Astrocyte (in vitro differentiated cells and primary cell): ENCODE data around the gene CIT.

ENCODE experiments used
- EZH2 ChIP-seq: IDR thresholded peaks from 2 replicates; pipeline ENCODE4 v1.6.1; 2012; ENCODE audit warnings: mild to moderate bottlenecking, low read length, inconsistent platforms; ENCODE audit not compliant: insufficient read depth
- TF ChIP-seq, protein P1 (sequence below): IDR thresholded peaks from 2 replicates; pipeline ENCODE4 v1.5.1; 2011; ENCODE audit warnings: low read depth, mild to moderate bottlenecking, inconsistent platforms, low read length, moderate library complexity; ENCODE audit not compliant: insufficient read depth

- TF ChIP-seq, protein P1, sequence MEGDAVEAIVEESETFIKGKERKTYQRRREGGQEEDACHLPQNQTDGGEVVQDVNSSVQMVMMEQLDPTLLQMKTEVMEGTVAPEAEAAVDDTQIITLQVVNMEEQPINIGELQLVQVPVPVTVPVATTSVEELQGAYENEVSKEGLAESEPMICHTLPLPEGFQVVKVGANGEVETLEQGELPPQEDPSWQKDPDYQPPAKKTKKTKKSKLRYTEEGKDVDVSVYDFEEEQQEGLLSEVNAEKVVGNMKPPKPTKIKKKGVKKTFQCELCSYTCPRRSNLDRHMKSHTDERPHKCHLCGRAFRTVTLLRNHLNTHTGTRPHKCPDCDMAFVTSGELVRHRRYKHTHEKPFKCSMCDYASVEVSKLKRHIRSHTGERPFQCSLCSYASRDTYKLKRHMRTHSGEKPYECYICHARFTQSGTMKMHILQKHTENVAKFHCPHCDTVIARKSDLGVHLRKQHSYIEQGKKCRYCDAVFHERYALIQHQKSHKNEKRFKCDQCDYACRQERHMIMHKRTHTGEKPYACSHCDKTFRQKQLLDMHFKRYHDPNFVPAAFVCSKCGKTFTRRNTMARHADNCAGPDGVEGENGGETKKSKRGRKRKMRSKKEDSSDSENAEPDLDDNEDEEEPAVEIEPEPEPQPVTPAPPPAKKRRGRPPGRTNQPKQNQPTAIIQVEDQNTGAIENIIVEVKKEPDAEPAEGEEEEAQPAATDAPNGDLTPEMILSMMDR, result no peak
- TF ChIP-seq EZH2, result no peak
These were observed 34.1 kb upstream of the CIT start for GRCh38 chr12:119911182-119911581.
